OCI-LY7 (cell line): ENCODE results near the gene FCN1.

Source experiments
- EZH2phosphoT487 ChIP-seq: fragments of 200-600 bp; sonication (generic); IDR thresholded peaks from 2 replicates; pipeline ENCODE4 v1.6.1; 2018; ENCODE audit warnings: low read depth, borderline replicate concordance, mild to moderate bottlenecking, mixed run types, antibody characterized with exemption, low read length, moderate library complexity, mixed read lengths
- TF ChIP-seq, protein P1 (sequence below): fragments of 200-600 bp; sonication (generic); conservative IDR thresholded peaks from 2 replicates; pipeline ENCODE4 v1.5.1; 2014; ENCODE audit warnings: mild to moderate bottlenecking, antibody characterized with exemption, low read length, moderate library complexity, mixed read lengths

DNA sequence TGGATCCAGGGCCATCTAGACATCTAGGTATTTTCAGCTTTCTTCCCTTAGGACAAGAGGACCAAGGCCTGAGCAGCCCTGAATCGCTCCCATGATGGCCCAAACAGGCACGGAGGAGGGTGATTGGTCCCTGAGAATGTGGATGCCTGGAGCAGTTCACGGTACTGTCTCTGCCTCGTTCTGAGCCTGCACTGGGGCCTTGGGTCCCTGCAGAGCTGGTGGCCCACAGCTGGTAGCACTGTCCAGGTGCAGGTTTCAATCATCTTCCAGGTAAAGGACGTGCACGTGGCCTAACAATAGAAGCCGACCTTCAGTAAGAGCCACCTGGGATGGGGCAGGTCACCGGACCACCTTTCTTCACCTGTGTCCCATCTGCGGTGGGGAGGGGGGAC lies 19.4 kb upstream of the FCN1 start:
- TF ChIP-seq, protein P1, sequence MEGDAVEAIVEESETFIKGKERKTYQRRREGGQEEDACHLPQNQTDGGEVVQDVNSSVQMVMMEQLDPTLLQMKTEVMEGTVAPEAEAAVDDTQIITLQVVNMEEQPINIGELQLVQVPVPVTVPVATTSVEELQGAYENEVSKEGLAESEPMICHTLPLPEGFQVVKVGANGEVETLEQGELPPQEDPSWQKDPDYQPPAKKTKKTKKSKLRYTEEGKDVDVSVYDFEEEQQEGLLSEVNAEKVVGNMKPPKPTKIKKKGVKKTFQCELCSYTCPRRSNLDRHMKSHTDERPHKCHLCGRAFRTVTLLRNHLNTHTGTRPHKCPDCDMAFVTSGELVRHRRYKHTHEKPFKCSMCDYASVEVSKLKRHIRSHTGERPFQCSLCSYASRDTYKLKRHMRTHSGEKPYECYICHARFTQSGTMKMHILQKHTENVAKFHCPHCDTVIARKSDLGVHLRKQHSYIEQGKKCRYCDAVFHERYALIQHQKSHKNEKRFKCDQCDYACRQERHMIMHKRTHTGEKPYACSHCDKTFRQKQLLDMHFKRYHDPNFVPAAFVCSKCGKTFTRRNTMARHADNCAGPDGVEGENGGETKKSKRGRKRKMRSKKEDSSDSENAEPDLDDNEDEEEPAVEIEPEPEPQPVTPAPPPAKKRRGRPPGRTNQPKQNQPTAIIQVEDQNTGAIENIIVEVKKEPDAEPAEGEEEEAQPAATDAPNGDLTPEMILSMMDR, result no peak
- no peak for TF ChIP-seq EZH2phosphoT487
